Suprapubic skin (tissue), 4 donors: ENCODE measurements around the gene HSDL2. TPM values are rescaled to one million over a fixed set of nuclear protein-coding genes. Genes with fewer than 3 reads are reported as not detected.

Experiments used
- DNase-seq, 2 donors: peaks; one replicate each; pipeline ENCODE4 v3.0.0-alpha.2; 2019; ENCODE audit warnings: low spot score in 2 of 2
- H3K27ac ChIP-seq: fragments of 200-600 bp; sonication (generic); one replicate; pipeline ENCODE4 v1.5.1; 2019
- H3K27me3 ChIP-seq: fragments of 200-600 bp; sonication (generic); one replicate; pipeline ENCODE4 v1.5.1; 2019
- H3K36me3 ChIP-seq: fragments of 200-600 bp; sonication (generic); one replicate; pipeline ENCODE4 v1.5.1; 2019
- H3K4me1 ChIP-seq: fragments of 200-600 bp; sonication (generic); one replicate; pipeline ENCODE4 v1.5.1; 2019
- H3K4me3 ChIP-seq: fragments of 200-600 bp; sonication (generic); one replicate; pipeline ENCODE4 v1.5.1; 2019; ENCODE audit warnings: mild to moderate bottlenecking
- H3K9me3 ChIP-seq: fragments of 200-600 bp; sonication (generic); one replicate; pipeline ENCODE4 v1.5.1; 2019
- CTCF ChIP-seq, 2 donors: fragments of 200-600 bp in 1 of 2; fragments of 450-650 bp in 1 of 2; sonication (generic) in 1 of 2; IDR thresholded peaks; one replicate each; pipeline ENCODE4 v1.5.1; 2016 to 2019; ENCODE audit warnings: antibody characterized with exemption in 2 of 2, mild to moderate bottlenecking in 1 of 2, moderate library complexity in 1 of 2
- EP300 ChIP-seq: sonication (generic); formaldehyde crosslinking; IDR thresholded peaks from one replicate; pipeline ENCODE4 v1.6.1; 2017; ENCODE audit warnings: antibody characterized with exemption
- POLR2A ChIP-seq, 2 donors: fragments of 450-650 bp; IDR thresholded peaks; one replicate each; pipeline ENCODE4 v1.6.1; 2017; ENCODE audit warnings: antibody characterized with exemption in 2 of 2, mild to moderate bottlenecking in 2 of 2, moderate library complexity in 2 of 2
- POLR2AphosphoS5 ChIP-seq, 3 donors: sonication (generic); formaldehyde crosslinking; IDR thresholded peaks; one replicate each; pipeline ENCODE4 v1.6.1; 2017; ENCODE audit warnings: antibody characterized with exemption in 3 of 3
- WGBS: methylation state at CpG from one replicate; pipeline ENCODE4 v1.1.5; 2018; 5-methylcytosine and 5-hydroxymethylcytosine counted together
- total RNA-seq, 4 donors: library from RNA; depleted of rRNA; stranded (reverse); fragments of >200 nt; gene quantifications; one replicate each; pipeline ENCODE4 v1.1.0, GENCODE V29; 2016

Gene HSDL2
- total RNA-seq, 4 donors from 2014 or later: 32.5 to 46.1 (median 33.2) TPM

GRCh38 chr9:112447283-112447761 lies 67.4 kb downstream of the HSDL2 start:
- peaks cover 5% of the 10 kb centered on the region for H3K4me1 ChIP-seq
- no peaks in the 10 kb centered on the region for H3K27me3 ChIP-seq
- TF ChIP-seq POLR2A (IDR thresholded peaks at IDR 0.05) (no peak), EP300 (no peak), CTCF (IDR thresholded peaks at IDR 0.05) (no peak), POLR2AphosphoS5 (IDR thresholded peaks at IDR 0.05) (no peak)
- H3K36me3 ChIP-seq: no peaks in the 10 kb centered on the region
- no peak overlapping the region for H3K4me3 ChIP-seq
- no peak for DNase-seq
- H3K27ac ChIP-seq: peak overlapping the region; percentile 1
- WGBS: 25% methylated on average over 2 of the region's 2 CpGs
- H3K9me3 ChIP-seq: no peaks in the 10 kb centered on the region

- WGBS: 100% methylated on average over 1 of the region's 1 CpG
- TF ChIP-seq EP300 (no peak), POLR2AphosphoS5 (IDR thresholded peaks at IDR 0.05) (no peak), CTCF (IDR thresholded peaks at IDR 0.05) (no peak), POLR2A (IDR thresholded peaks at IDR 0.05) (no peak)
- Histone ChIP-seq H3K4me1 (no peaks in the 10 kb centered on the region), H3K27ac (no peak overlapping the region), H3K36me3 (peaks cover 44% of the 10 kb centered on the region), H3K9me3 (peaks cover 6% of the 10 kb centered on the region), H3K27me3 (no peaks in the 10 kb centered on the region), H3K4me3 (no peak overlapping the region)
- no peak for DNase-seq
These were observed 82.9 kb downstream of the HSDL2 start for GRCh38 chr9:112462855-112463254.

GRCh38 chr9:112465352-112465751 lies 85.4 kb downstream of the HSDL2 start:
- no peak overlapping the region for H3K27ac ChIP-seq
- H3K36me3 ChIP-seq: peaks cover 30% of the 10 kb centered on the region

GRCh38 chr9:112472996-112473395 lies 93.1 kb downstream of the HSDL2 start:
- DNase-seq: no peak
- no peak overlapping the region for H3K4me3 ChIP-seq
- H3K36me3 ChIP-seq: peaks cover 14% of the 10 kb centered on the region
- 85% methylated on average over 3 of the region's 3 CpGs for WGBS
- H3K4me1 ChIP-seq: no peaks in the 10 kb centered on the region
- TF ChIP-seq POLR2AphosphoS5 (IDR thresholded peaks at IDR 0.05) (no peak), CTCF (IDR thresholded peaks at IDR 0.05) (no peak), EP300 (no peak), POLR2A (IDR thresholded peaks at IDR 0.05) (no peak)
- H3K27ac ChIP-seq: no peak overlapping the region
- no peaks in the 10 kb centered on the region for H3K9me3 ChIP-seq
- no peaks in the 10 kb centered on the region for H3K27me3 ChIP-seq

More at GRCh38 chr9:112465352-112465751, 85.4 kb downstream of the HSDL2 start:
- TF ChIP-seq POLR2AphosphoS5 (IDR thresholded peaks at IDR 0.05) (no peak), CTCF (IDR thresholded peaks at IDR 0.05) (no peak), EP300 (no peak)
- H3K4me3 ChIP-seq: no peak overlapping the region
- 94% methylated on average over 4 of the region's 4 CpGs for WGBS
- H3K27me3 ChIP-seq: no peaks in the 10 kb centered on the region
- H3K9me3 ChIP-seq: peaks cover 6% of the 10 kb centered on the region
- no peaks in the 10 kb centered on the region for H3K4me1 ChIP-seq
- DNase-seq: no peak

GRCh38 chr9:112473986-112474385 lies 94.1 kb downstream of the HSDL2 start:
- Histone ChIP-seq H3K4me1 (no peaks in the 10 kb centered on the region), H3K36me3 (peaks cover 14% of the 10 kb centered on the region), H3K27ac (no peak overlapping the region), H3K9me3 (peaks cover 8% of the 10 kb centered on the region), H3K4me3 (no peak overlapping the region), H3K27me3 (no peaks in the 10 kb centered on the region)
- no peak for DNase-seq
- 97% methylated on average over 2 of the region's 2 CpGs for WGBS
- no peak for TF ChIP-seq CTCF (IDR thresholded peaks at IDR 0.05)
- no peak for TF ChIP-seq EP300
- TF ChIP-seq POLR2AphosphoS5 (IDR thresholded peaks at IDR 0.05): no peak
- no peak for TF ChIP-seq POLR2A (IDR thresholded peaks at IDR 0.05)
